ENCODE results near the gene MEGF8.

GRCh38 chr19:42306646-42307045, 18.8 kb upstream of the MEGF8 start:
- TF ChIP-seq, protein P1, sequence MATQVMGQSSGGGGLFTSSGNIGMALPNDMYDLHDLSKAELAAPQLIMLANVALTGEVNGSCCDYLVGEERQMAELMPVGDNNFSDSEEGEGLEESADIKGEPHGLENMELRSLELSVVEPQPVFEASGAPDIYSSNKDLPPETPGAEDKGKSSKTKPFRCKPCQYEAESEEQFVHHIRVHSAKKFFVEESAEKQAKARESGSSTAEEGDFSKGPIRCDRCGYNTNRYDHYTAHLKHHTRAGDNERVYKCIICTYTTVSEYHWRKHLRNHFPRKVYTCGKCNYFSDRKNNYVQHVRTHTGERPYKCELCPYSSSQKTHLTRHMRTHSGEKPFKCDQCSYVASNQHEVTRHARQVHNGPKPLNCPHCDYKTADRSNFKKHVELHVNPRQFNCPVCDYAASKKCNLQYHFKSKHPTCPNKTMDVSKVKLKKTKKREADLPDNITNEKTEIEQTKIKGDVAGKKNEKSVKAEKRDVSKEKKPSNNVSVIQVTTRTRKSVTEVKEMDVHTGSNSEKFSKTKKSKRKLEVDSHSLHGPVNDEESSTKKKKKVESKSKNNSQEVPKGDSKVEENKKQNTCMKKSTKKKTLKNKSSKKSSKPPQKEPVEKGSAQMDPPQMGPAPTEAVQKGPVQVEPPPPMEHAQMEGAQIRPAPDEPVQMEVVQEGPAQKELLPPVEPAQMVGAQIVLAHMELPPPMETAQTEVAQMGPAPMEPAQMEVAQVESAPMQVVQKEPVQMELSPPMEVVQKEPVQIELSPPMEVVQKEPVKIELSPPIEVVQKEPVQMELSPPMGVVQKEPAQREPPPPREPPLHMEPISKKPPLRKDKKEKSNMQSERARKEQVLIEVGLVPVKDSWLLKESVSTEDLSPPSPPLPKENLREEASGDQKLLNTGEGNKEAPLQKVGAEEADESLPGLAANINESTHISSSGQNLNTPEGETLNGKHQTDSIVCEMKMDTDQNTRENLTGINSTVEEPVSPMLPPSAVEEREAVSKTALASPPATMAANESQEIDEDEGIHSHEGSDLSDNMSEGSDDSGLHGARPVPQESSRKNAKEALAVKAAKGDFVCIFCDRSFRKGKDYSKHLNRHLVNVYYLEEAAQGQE (IDR thresholded peaks at IDR 0.05; ENCODE audit: insufficient read depth in 1 of 2, low read depth in 2 of 2, low read length in 2 of 2), result no peak
- no peak for TF ChIP-seq FOXP2 (optimal IDR thresholded peaks at IDR 0.05; ENCODE audit: borderline replicate concordance, extremely low read depth, extremely low read length, insufficient read depth)

Data from PFSK-1 (cell line).